ENCODE data around the gene TBL1Y. TPM values are rescaled to one million over a fixed set of nuclear protein-coding genes. Genes with fewer than 3 reads are reported as not detected.
"Not testable (repeated sequence)": the region's sequence is repeated elsewhere in the genome, so short reads cannot be mapped to it uniquely, and the experiment has no call there.

The TBL1Y gene
- total RNA-seq, 4 donors from 2014 or later, result not detected

- intact Hi-C loops (cut with DNase I; ENCODE audit: low total_unique reads), result no loop called here
- no peaks in the 10 kb centered on the region for H3K36me3 ChIP-seq
- no peak overlapping the region for H3K27ac ChIP-seq
Measured at GRCh38 chrY:7016521-7016920, 106.0 kb downstream of the TBL1Y start.

GRCh38 chrY:7017244-7018080, 107.0 kb downstream of the TBL1Y start:
- DNase-seq, result no peak

More at GRCh38 chrY:7016521-7016920, 106.0 kb downstream of the TBL1Y start:
- no peaks in the 10 kb centered on the region for H3K4me1 ChIP-seq
- no peak for TF ChIP-seq POLR2A (IDR thresholded peaks at IDR 0.05)
- no peak for TF ChIP-seq CTCF (IDR thresholded peaks at IDR 0.05)
- no peak for DNase-seq
- H3K27me3 ChIP-seq, result no peaks in the 10 kb centered on the region
- no peaks in the 10 kb centered on the region for H3K9me3 ChIP-seq
- H3K4me3 ChIP-seq, result no peak overlapping the region

GRCh38 chrY:7039037-7039436, 128.5 kb downstream of the TBL1Y start:
- Histone ChIP-seq H3K4me3 (no peak overlapping the region), H3K4me1 (no peaks in the 10 kb centered on the region), H3K9me3 (no peaks in the 10 kb centered on the region), H3K27ac (no peak overlapping the region), H3K36me3 (no peaks in the 10 kb centered on the region), H3K27me3 (no peaks in the 10 kb centered on the region)
- no peak for TF ChIP-seq CTCF (IDR thresholded peaks at IDR 0.05)
- TF ChIP-seq POLR2A (IDR thresholded peaks at IDR 0.05), result no peak
- no peak for DNase-seq
- intact Hi-C loops (cut with DNase I; ENCODE audit: low total_unique reads), result no loop called here

More at GRCh38 chrY:7017244-7018080, 107.0 kb downstream of the TBL1Y start:
- Histone ChIP-seq H3K4me1 (no peaks in the 10 kb centered on the region), H3K4me3 (no peak overlapping the region), H3K36me3 (no peaks in the 10 kb centered on the region), H3K27me3 (no peaks in the 10 kb centered on the region), H3K27ac (no peak overlapping the region), H3K9me3 (no peaks in the 10 kb centered on the region)
- intact Hi-C loops (cut with DNase I; ENCODE audit: low total_unique reads), result no loop called here
- TF ChIP-seq POLR2A (IDR thresholded peaks at IDR 0.05) (no peak), CTCF (IDR thresholded peaks at IDR 0.05) (no peak)

- Histone ChIP-seq H3K36me3 (no peaks in the 10 kb centered on the region), H3K4me1 (no peaks in the 10 kb centered on the region), H3K9me3 (no peaks in the 10 kb centered on the region), H3K27ac (no peak overlapping the region), H3K4me3 (no peak overlapping the region), H3K27me3 (no peaks in the 10 kb centered on the region)
- intact Hi-C loops (cut with DNase I; ENCODE audit: low total_unique reads), result no loop called here
- TF ChIP-seq CTCF (IDR thresholded peaks at IDR 0.05) (no peak), POLR2A (IDR thresholded peaks at IDR 0.05) (no peak)
- no peak for DNase-seq
Measured at GRCh38 chrY:7040662-7041061, 130.2 kb downstream of the TBL1Y start.

GRCh38 chrY:7041983-7042382, 131.5 kb downstream of the TBL1Y start:
- H3K4me3 ChIP-seq, result no peak overlapping the region
- TF ChIP-seq POLR2A (IDR thresholded peaks at IDR 0.05), result no peak
- H3K27ac ChIP-seq, result no peak overlapping the region
- no peak for DNase-seq
- H3K4me1 ChIP-seq, result no peaks in the 10 kb centered on the region
- no peaks in the 10 kb centered on the region for H3K9me3 ChIP-seq
- no peaks in the 10 kb centered on the region for H3K27me3 ChIP-seq
- H3K36me3 ChIP-seq, result no peaks in the 10 kb centered on the region
- intact Hi-C loops (cut with DNase I; ENCODE audit: low total_unique reads), result no loop called here

- H3K4me3 ChIP-seq; H3K9me3 ChIP-seq; H3K36me3 ChIP-seq; H3K27ac ChIP-seq; H3K4me1 ChIP-seq; intact Hi-C loops (cut with DNase I; ENCODE audit: low total_unique reads); DNase-seq; H3K27me3 ChIP-seq: not testable (repeated sequence)
Measured at GRCh38 chrY:7052461-7052860, 142.0 kb downstream of the TBL1Y start.

Measured in uterus (tissue), 4 donors.